Fibroblast of skin of right biceps (primary cell): ENCODE measurements around the gene PRSS16.
"Not testable (repeated sequence)": the region's sequence is repeated elsewhere in the genome, so short reads cannot be mapped to it uniquely, and the experiment has no call there.

Experiments
- DNase-seq: peaks from one replicate; pipeline ENCODE4 v3.0.0-alpha.2; 2013

Gene PRSS16

GRCh38 chr6:27247133-27247836 lies at the start of gene PRSS16:
TSS of gene PRSS16 (plus strand) at chr6:27247701. CDS start at chr6:27247738, 37 bp downstream.
- no peak for DNase-seq

GRCh38 chr6:27205375-27206278 lies 41.9 kb upstream of the PRSS16 start:
- peak; percentile 10 for DNase-seq

- no peak for DNase-seq
Measured at GRCh38 chr6:27206806-27207205, 40.7 kb upstream of the PRSS16 start.

- no peak for DNase-seq
Measured at GRCh38 chr6:27208042-27208441, 39.5 kb upstream of the PRSS16 start.

- no peak for DNase-seq
Measured at GRCh38 chr6:27209196-27209595, 38.3 kb upstream of the PRSS16 start.

GRCh38 chr6:27209659-27210269 lies 37.7 kb upstream of the PRSS16 start:
- DNase-seq, result no peak

- not testable (repeated sequence) for DNase-seq
Measured at GRCh38 chr6:27213091-27213517, 34.4 kb upstream of the PRSS16 start.

GRCh38 chr6:27213544-27214125 lies 33.9 kb upstream of the PRSS16 start:
- peak; percentile 21 for DNase-seq

GRCh38 chr6:27214126-27214601 lies 33.3 kb upstream of the PRSS16 start:
- DNase-seq, result no peak

GRCh38 chr6:27216874-27217273 lies 30.6 kb upstream of the PRSS16 start:
- DNase-seq, result no peak

GRCh38 chr6:27222971-27223370 lies 24.5 kb upstream of the PRSS16 start:
- DNase-seq, result not testable (repeated sequence)

GRCh38 chr6:27224729-27225128 lies 22.8 kb upstream of the PRSS16 start:
- no peak for DNase-seq

GRCh38 chr6:27228963-27229477 lies 18.5 kb upstream of the PRSS16 start:
- DNase-seq, result no peak

GRCh38 chr6:27230758-27231111 lies 16.8 kb upstream of the PRSS16 start:
- no peak for DNase-seq

- no peak for DNase-seq
Measured at GRCh38 chr6:27234576-27234975, 12.9 kb upstream of the PRSS16 start.

- peak; percentile 73 for DNase-seq
Measured at GRCh38 chr6:27237089-27237803, 10.3 kb upstream of the PRSS16 start.

GRCh38 chr6:27238010-27238983 lies 9.2 kb upstream of the PRSS16 start:
- DNase-seq, result peak; percentile 21

GRCh38 chr6:27239258-27239657 lies 8.2 kb upstream of the PRSS16 start:
- DNase-seq, result no peak

GRCh38 chr6:27241443-27241842 lies 6.1 kb upstream of the PRSS16 start:
- no peak for DNase-seq

GRCh38 chr6:27242589-27243265 lies 4.8 kb upstream of the PRSS16 start:
- no peak for DNase-seq
